ENCODE data around the gene UMAD1.

The UMAD1 gene

GRCh38 chr7:7919449-7919945, 278.9 kb downstream of the UMAD1 start:
- Histone ChIP-seq H3K36me3 (no peaks in the 10 kb centered on the region), H3K9me3 (no peaks in the 10 kb centered on the region), H3K27me3 (no peaks in the 10 kb centered on the region), H3K27ac (no peak overlapping the region), H3K4me3 (no peak overlapping the region), H3K4me1 (no peaks in the 10 kb centered on the region)
- no peak for DNase-seq
- intact Hi-C loops (cut with DNase I; ENCODE audit: low total_unique reads), result no loop called here
- TF ChIP-seq, protein P1, sequence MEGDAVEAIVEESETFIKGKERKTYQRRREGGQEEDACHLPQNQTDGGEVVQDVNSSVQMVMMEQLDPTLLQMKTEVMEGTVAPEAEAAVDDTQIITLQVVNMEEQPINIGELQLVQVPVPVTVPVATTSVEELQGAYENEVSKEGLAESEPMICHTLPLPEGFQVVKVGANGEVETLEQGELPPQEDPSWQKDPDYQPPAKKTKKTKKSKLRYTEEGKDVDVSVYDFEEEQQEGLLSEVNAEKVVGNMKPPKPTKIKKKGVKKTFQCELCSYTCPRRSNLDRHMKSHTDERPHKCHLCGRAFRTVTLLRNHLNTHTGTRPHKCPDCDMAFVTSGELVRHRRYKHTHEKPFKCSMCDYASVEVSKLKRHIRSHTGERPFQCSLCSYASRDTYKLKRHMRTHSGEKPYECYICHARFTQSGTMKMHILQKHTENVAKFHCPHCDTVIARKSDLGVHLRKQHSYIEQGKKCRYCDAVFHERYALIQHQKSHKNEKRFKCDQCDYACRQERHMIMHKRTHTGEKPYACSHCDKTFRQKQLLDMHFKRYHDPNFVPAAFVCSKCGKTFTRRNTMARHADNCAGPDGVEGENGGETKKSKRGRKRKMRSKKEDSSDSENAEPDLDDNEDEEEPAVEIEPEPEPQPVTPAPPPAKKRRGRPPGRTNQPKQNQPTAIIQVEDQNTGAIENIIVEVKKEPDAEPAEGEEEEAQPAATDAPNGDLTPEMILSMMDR (IDR thresholded peaks at IDR 0.05), result no peak

DNA sequence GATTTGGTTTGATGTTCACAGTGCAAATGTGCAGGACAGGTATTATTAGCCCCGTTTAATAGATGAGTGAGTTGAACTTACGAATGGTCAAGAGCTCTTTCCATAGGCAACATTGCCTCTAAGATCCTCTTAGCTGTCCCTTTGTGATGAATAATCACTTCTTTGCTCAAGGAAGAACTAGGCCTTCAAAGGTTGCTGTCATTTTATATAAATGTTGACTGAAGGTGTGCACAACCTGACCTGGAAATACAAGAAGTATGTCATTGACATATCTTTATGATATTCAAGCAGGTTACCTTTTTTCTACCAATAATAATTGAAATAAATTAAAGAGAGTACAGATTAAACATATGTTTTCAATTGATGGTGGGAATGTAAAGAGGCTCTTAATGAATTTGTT, 279.5 kb downstream of the UMAD1 start:
- intact Hi-C loops (cut with DNase I; ENCODE audit: low total_unique reads), result no loop called here
- H3K27me3 ChIP-seq, result no peaks in the 10 kb centered on the region
- H3K27ac ChIP-seq, result no peak overlapping the region
- H3K4me1 ChIP-seq, result no peaks in the 10 kb centered on the region
- no peaks in the 10 kb centered on the region for H3K9me3 ChIP-seq
- no peak overlapping the region for H3K4me3 ChIP-seq
- TF ChIP-seq, protein P1 (IDR thresholded peaks at IDR 0.05), result no peak
- H3K36me3 ChIP-seq, result no peaks in the 10 kb centered on the region
- DNase-seq, result no peak

DNA sequence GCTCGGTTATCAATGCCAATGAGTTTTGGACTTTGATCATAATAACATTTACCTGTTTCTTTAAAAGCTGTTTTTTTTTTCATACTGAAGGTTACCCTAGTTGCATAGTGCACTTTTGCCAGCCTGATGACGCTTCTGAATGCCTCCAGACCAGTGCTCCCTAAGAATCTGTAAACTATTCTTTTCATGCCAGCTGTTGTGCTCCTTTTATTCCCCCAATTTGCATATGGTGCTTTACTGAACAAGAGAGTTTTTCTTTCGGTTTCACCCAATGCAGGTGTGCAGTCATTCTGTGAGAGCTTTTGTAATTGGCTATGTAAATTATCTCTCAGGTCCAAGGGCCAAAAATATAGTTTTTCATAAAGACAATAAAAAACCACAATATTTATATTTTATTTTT, 279.9 kb downstream of the UMAD1 start:
- Histone ChIP-seq H3K27ac (no peak overlapping the region), H3K4me1 (no peaks in the 10 kb centered on the region), H3K4me3 (no peak overlapping the region), H3K27me3 (no peaks in the 10 kb centered on the region), H3K9me3 (no peaks in the 10 kb centered on the region), H3K36me3 (no peaks in the 10 kb centered on the region)
- intact Hi-C loops (cut with DNase I; ENCODE audit: low total_unique reads), result no loop called here
- no peak for DNase-seq
- TF ChIP-seq, protein P1 (IDR thresholded peaks at IDR 0.05), result no peak

DNA sequence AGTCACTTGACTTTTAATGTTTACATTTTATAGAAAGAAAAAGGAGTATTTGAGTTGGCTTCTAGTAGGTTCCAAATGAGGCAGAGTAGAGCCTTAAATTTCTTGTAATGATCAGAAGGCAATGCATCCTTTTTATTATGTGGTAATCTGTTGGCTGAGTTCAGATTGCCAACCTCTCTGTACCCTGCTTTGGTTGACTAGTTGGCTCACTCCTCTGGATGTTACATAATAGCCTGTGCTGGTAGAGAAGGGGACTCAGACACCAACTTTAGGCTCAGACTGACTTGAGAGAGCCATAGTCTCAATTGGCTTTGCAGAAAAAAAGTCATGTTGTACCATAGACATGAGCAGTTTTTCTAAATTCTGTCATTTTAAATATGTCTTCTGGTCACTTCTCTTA, 281.3 kb downstream of the UMAD1 start:
- Histone ChIP-seq H3K27me3 (no peaks in the 10 kb centered on the region), H3K36me3 (no peaks in the 10 kb centered on the region), H3K9me3 (no peaks in the 10 kb centered on the region), H3K4me1 (no peaks in the 10 kb centered on the region), H3K4me3 (no peak overlapping the region), H3K27ac (no peak overlapping the region)
- DNase-seq, result no peak
- TF ChIP-seq, protein P1 (IDR thresholded peaks at IDR 0.05), result no peak
- intact Hi-C loops (cut with DNase I; ENCODE audit: low total_unique reads), result no loop called here

GRCh38 chr7:7922684-7923385, 282.3 kb downstream of the UMAD1 start:
- Histone ChIP-seq H3K36me3 (no peaks in the 10 kb centered on the region), H3K4me1 (no peaks in the 10 kb centered on the region), H3K27me3 (no peaks in the 10 kb centered on the region), H3K9me3 (no peaks in the 10 kb centered on the region), H3K27ac (no peak overlapping the region), H3K4me3 (no peak overlapping the region)
- intact Hi-C loops (cut with DNase I; ENCODE audit: low total_unique reads), result no loop called here
- TF ChIP-seq, protein P1 (IDR thresholded peaks at IDR 0.05), result no peak
- DNase-seq, result no peak
